GM18951 (cell line): ENCODE data around the gene THSD7B.

ENCODE experiments used
- POLR2A ChIP-seq: IDR thresholded peaks from 4 replicates; pipeline ENCODE4 v1.6.1; 2011; ENCODE audit warnings: mild to moderate bottlenecking; ENCODE audit not compliant: insufficient read length, insufficient read depth; ENCODE audit errors: extremely low read depth
- in situ Hi-C: fragments of 300-500 bp; cut with MboI; formaldehyde crosslinking; loops from one replicate; pipeline ENCODE4 v1.12.0; 2022; ENCODE audit warnings: low sequenced_read_pairs, mixed read lengths, inconsistent platforms; ENCODE audit not compliant: unreplicated experiment

THSD7B gene

GRCh38 chr2:136997557-136997956 lies 232.2 kb downstream of the THSD7B start:
- in situ Hi-C loops = no loop called here
- no peak for TF ChIP-seq POLR2A

GRCh38 chr2:137000811-137001210 lies 235.5 kb downstream of the THSD7B start:
- in situ Hi-C loops = no loop called here
- TF ChIP-seq POLR2A = no peak

GRCh38 chr2:137002896-137003295 lies 237.6 kb downstream of the THSD7B start:
- in situ Hi-C loops = no loop called here
- TF ChIP-seq POLR2A = no peak

GRCh38 chr2:137005210-137005609 lies 239.9 kb downstream of the THSD7B start:
- TF ChIP-seq POLR2A = no peak

GRCh38 chr2:137007938-137008337 lies 242.6 kb downstream of the THSD7B start:
- in situ Hi-C loops = no loop called here
- TF ChIP-seq POLR2A = no peak

More at GRCh38 chr2:137005210-137005609, 239.9 kb downstream of the THSD7B start:
- in situ Hi-C loops = no loop called here

GRCh38 chr2:137009953-137010352 lies 244.6 kb downstream of the THSD7B start:
- in situ Hi-C loops = no loop called here
- no peak for TF ChIP-seq POLR2A

- in situ Hi-C loops = no loop called here
- no peak for TF ChIP-seq POLR2A
Observed at GRCh38 chr2:137020452-137021196, 255.3 kb downstream of the THSD7B start.

GRCh38 chr2:137021763-137022162 lies 256.4 kb downstream of the THSD7B start:
- no peak for TF ChIP-seq POLR2A
- in situ Hi-C loops = no loop called here

GRCh38 chr2:137023205-137023604 lies 257.9 kb downstream of the THSD7B start:
- in situ Hi-C loops = no loop called here
- TF ChIP-seq POLR2A = no peak

GRCh38 chr2:137031731-137032130 lies 266.4 kb downstream of the THSD7B start:
- no peak for TF ChIP-seq POLR2A
- in situ Hi-C loops = no loop called here

- no peak for TF ChIP-seq POLR2A
- in situ Hi-C loops = no loop called here
Observed at GRCh38 chr2:137036619-137037018, 271.3 kb downstream of the THSD7B start.

- TF ChIP-seq POLR2A = no peak
- in situ Hi-C loops = no loop called here
Observed at GRCh38 chr2:137039482-137040152, 274.3 kb downstream of the THSD7B start.

- TF ChIP-seq POLR2A = no peak
- in situ Hi-C loops = no loop called here
Observed at GRCh38 chr2:137047369-137047768, 282.0 kb downstream of the THSD7B start.

GRCh38 chr2:137048455-137048854 lies 283.1 kb downstream of the THSD7B start:
- in situ Hi-C loops = no loop called here

More at GRCh38 chr2:137048455-137048854, 283.1 kb downstream of the THSD7B start:
- TF ChIP-seq POLR2A = no peak
